K562 (cell line): ENCODE measurements around the gene PCBP4.

Experiments
- E2F4 ChIP-seq: sonication (generic); formaldehyde crosslinking; IDR thresholded peaks from 2 replicates; pipeline ENCODE4 v1.8.0; 2022; ENCODE audit warnings: mild to moderate bottlenecking, low read depth, missing genetic modification reagents
- ETS2 ChIP-seq: IDR thresholded peaks from 2 replicates; pipeline ENCODE4 v1.6.1; 2016; ENCODE audit warnings: borderline replicate concordance, missing genetic modification characterization, mild to moderate bottlenecking, moderate library complexity, missing compliant biosample characterization; ENCODE audit not compliant: poor library complexity, severe bottlenecking
- L3MBTL2 ChIP-seq: fragments of 450-650 bp; IDR thresholded peaks from 2 replicates; pipeline ENCODE4 v1.6.1; 2016; ENCODE audit warnings: mild to moderate bottlenecking, moderate library complexity
- POLR2A ChIP-seq: fragments of 450-650 bp; conservative IDR thresholded peaks from 2 replicates; pipeline ENCODE4 v1.6.1; 2016
- RBM25 ChIP-seq: fragments of 200-400 bp; formaldehyde crosslinking; IDR thresholded peaks from 2 replicates; pipeline ENCODE4 v1.6.1; 2018; ENCODE audit warnings: low read length, low read depth, moderate library complexity; ENCODE audit not compliant: severe bottlenecking
- ZNF639 ChIP-seq, 2 experiments: fragments of 200-800 bp in 1 of 2; sonication (Bioruptor generic) in 1 of 2; sonication (generic) in 1 of 2; formaldehyde crosslinking in 1 of 2; IDR thresholded peaks in 1 of 2; conservative IDR thresholded peaks in 1 of 2; 2 replicates each; pipeline versions ENCODE4 v1.5.0 to v1.6.1; 2016 to 2020; ENCODE audit warnings: missing compliant biosample characterization in 1 of 2, missing genetic modification characterization in 1 of 2, missing genetic modification reagents in 1 of 2

GRCh38 chr3:51946796-51947195 lies 20.5 kb downstream of the PCBP4 start:
- TF ChIP-seq POLR2A (no peak), ETS2 (tag) (no peak), E2F4 (CRISPR knock-in tag) (no peak), RBM25 (no peak), ZNF639 (CRISPR knock-in tag; conservative IDR thresholded peaks at IDR 0.05 in 1 of 2, IDR thresholded peaks at IDR 0.05 in 1 of 2) (no peak), L3MBTL2 (no peak)
